HEK293 (cell line): ENCODE measurements around the gene ZNF324.

ENCODE experiments used
- ATF2 ChIP-seq: fragments of 450-650 bp; formaldehyde crosslinking; IDR thresholded peaks from 2 replicates; pipeline ENCODE4 v1.5.1; 2016; ENCODE audit warnings: missing biosample characterization, missing genetic modification characterization, low read depth
- CTCF ChIP-seq: fragments of 450-650 bp; formaldehyde crosslinking; IDR thresholded peaks from 2 replicates; pipeline ENCODE4 v1.5.1; 2016; ENCODE audit warnings: missing biosample characterization, missing genetic modification characterization
- KLF10 ChIP-seq: fragments of 450-650 bp; IDR thresholded peaks from 2 replicates; pipeline ENCODE4 v1.5.1; 2018; ENCODE audit warnings: missing biosample characterization, mild to moderate bottlenecking, missing genetic modification characterization
- MYNN ChIP-seq: fragments of 450-650 bp; formaldehyde crosslinking; IDR thresholded peaks from 2 replicates; pipeline ENCODE4 v1.5.1; 2016; ENCODE audit warnings: missing biosample characterization, missing genetic modification characterization, borderline replicate concordance
- TCF7L2 ChIP-seq: IDR thresholded peaks from 2 replicates; pipeline ENCODE4 v1.6.1; 2011; ENCODE audit warnings: low read depth, mild to moderate bottlenecking, inconsistent platforms, low read length, moderate library complexity, borderline replicate concordance
- ZBTB11 ChIP-seq: fragments of 450-650 bp; formaldehyde crosslinking; conservative IDR thresholded peaks from 2 replicates; pipeline ENCODE4 v1.5.1; 2016; ENCODE audit warnings: low read depth, missing biosample characterization, missing genetic modification characterization
- ZEB2 ChIP-seq: fragments of 450-650 bp; formaldehyde crosslinking; IDR thresholded peaks from 2 replicates; pipeline ENCODE4 v1.5.1; 2016; ENCODE audit warnings: missing biosample characterization, missing genetic modification characterization
- ZNF155 ChIP-seq: fragments of 450-650 bp; formaldehyde crosslinking; IDR thresholded peaks from 2 replicates; pipeline ENCODE4 v1.5.1; 2016; ENCODE audit warnings: missing biosample characterization, missing genetic modification characterization
- ZNF23 ChIP-seq: fragments of 450-650 bp; formaldehyde crosslinking; IDR thresholded peaks from 2 replicates; pipeline ENCODE4 v1.5.1; 2016; ENCODE audit warnings: missing biosample characterization, missing genetic modification characterization, borderline replicate concordance
- ZNF24 ChIP-seq: fragments of 450-650 bp; formaldehyde crosslinking; IDR thresholded peaks from 2 replicates; pipeline ENCODE4 v1.5.1; 2016; ENCODE audit warnings: missing biosample characterization, missing genetic modification characterization
- ZNF335 ChIP-seq: fragments of 450-650 bp; formaldehyde crosslinking; conservative IDR thresholded peaks from 2 replicates; pipeline ENCODE4 v1.5.1; 2016; ENCODE audit warnings: missing biosample characterization, missing genetic modification characterization
- ZNF398 ChIP-seq: fragments of 450-650 bp; formaldehyde crosslinking; IDR thresholded peaks from 2 replicates; pipeline ENCODE4 v1.5.1; 2017; ENCODE audit warnings: missing biosample characterization, missing genetic modification characterization
- ZNF449 ChIP-seq: fragments of 450-650 bp; formaldehyde crosslinking; IDR thresholded peaks from 2 replicates; pipeline ENCODE4 v1.5.1; 2017; ENCODE audit warnings: missing biosample characterization, mild to moderate bottlenecking, missing genetic modification characterization, moderate library complexity

- TF ChIP-seq TCF7L2, result no peak
- no peak for TF ChIP-seq ATF2 (tag by site-specific recombination)
- no peak for TF ChIP-seq CTCF (tag by site-specific recombination)
- no peak for TF ChIP-seq ZEB2 (tag by site-specific recombination)
- no peak for TF ChIP-seq ZNF24 (tag by site-specific recombination)
- no peak for TF ChIP-seq ZNF398 (tag by site-specific recombination)
- no peak for TF ChIP-seq KLF10 (tag by site-specific recombination)
- TF ChIP-seq MYNN (tag by site-specific recombination), result no peak
- TF ChIP-seq ZBTB11 (tag by site-specific recombination), result no peak
- TF ChIP-seq ZNF23, result no peak
- no peak for TF ChIP-seq ZNF449 (tag by site-specific recombination)
- TF ChIP-seq ZNF155, result no peak
- no peak for TF ChIP-seq ZNF335 (tag by site-specific recombination)
Observed at GRCh38 chr19:58515259-58515658, 48.4 kb downstream of the ZNF324 start.
